GM18907 (cell line): Measurements from ENCODE around the gene ARPP21.

Source experiments
- ATAC-seq: cut with Tn5 transposase; IDR thresholded peaks from one replicate; pipeline ENCODE4 v1.9.1; 2021; ENCODE audit warnings: mild to moderate bottlenecking, moderate library complexity; ENCODE audit not compliant: unreplicated experiment

ARPP21 gene

GRCh38 chr3:35674451-35675109, 35.3 kb downstream of the ARPP21 start:
- no peak for ATAC-seq

GRCh38 chr3:35675206-35675605, 35.9 kb downstream of the ARPP21 start:
- ATAC-seq, result no peak

GRCh38 chr3:35675621-35676020, 36.3 kb downstream of the ARPP21 start:
- no peak for ATAC-seq

- no peak for ATAC-seq
These were observed 38.5 kb downstream of the ARPP21 start for GRCh38 chr3:35677797-35678196.

GRCh38 chr3:35678643-35679161, 39.4 kb downstream of the ARPP21 start:
- ATAC-seq, result no peak

- ATAC-seq, result no peak
These were observed 40.2 kb downstream of the ARPP21 start for GRCh38 chr3:35679409-35680080.

GRCh38 chr3:35680866-35681650, 41.7 kb downstream of the ARPP21 start:
- ATAC-seq, result no peak

- ATAC-seq, result no peak
These were observed 45.8 kb downstream of the ARPP21 start for GRCh38 chr3:35685153-35685552.

GRCh38 chr3:35688826-35689225, 49.5 kb downstream of the ARPP21 start:
- no peak for ATAC-seq

- no peak for ATAC-seq
These were observed 50.9 kb downstream of the ARPP21 start for GRCh38 chr3:35690271-35690670.

- ATAC-seq, result no peak
These were observed 66.6 kb downstream of the ARPP21 start for GRCh38 chr3:35705904-35706303.

- no peak for ATAC-seq
These were observed 68.6 kb downstream of the ARPP21 start for GRCh38 chr3:35707904-35708303.

GRCh38 chr3:35708394-35709271, 69.3 kb downstream of the ARPP21 start:
- ATAC-seq, result no peak

- no peak for ATAC-seq
These were observed 70.4 kb downstream of the ARPP21 start for GRCh38 chr3:35709691-35710090.

- no peak for ATAC-seq
These were observed 71.2 kb downstream of the ARPP21 start for GRCh38 chr3:35710554-35710953.

- no peak for ATAC-seq
These were observed 79.6 kb downstream of the ARPP21 start for GRCh38 chr3:35718921-35719320.

GRCh38 chr3:35721628-35722027, 82.3 kb downstream of the ARPP21 start:
- ATAC-seq, result no peak

GRCh38 chr3:35722902-35723301, 83.6 kb downstream of the ARPP21 start:
- no peak for ATAC-seq

- ATAC-seq, result no peak
These were observed 84.3 kb downstream of the ARPP21 start for GRCh38 chr3:35723480-35724097.

- no peak for ATAC-seq
These were observed 84.8 kb downstream of the ARPP21 start for GRCh38 chr3:35724106-35724505.
